H1 (cell line): ENCODE data around the gene FABP6. TPM values are rescaled to one million over a fixed set of nuclear protein-coding genes. Genes with fewer than 3 reads are reported as not detected.
A peak's percentile ranks its signal among the peaks of the same experiment; 100 is the strongest.

Experiments
- CTCF ChIA-PET: fragments of 300-600 bp; sonication (Branson Sonifier 250); formaldehyde crosslinking; loops from one replicate; lab custom pipeline; 2021; ENCODE audit not compliant: partially characterized antibody; lab: Charles Lee
- POLR2A ChIA-PET: fragments of 300-600 bp; sonication (Branson Sonifier 250); formaldehyde crosslinking; loops from one replicate; lab custom pipeline; 2021; ENCODE audit warnings: inconsistent platforms; ENCODE audit not compliant: partially characterized antibody; lab: Charles Lee
- DNase-seq, 2 experiments: peaks; one replicate each; pipeline versions ENCODE4 v3.0.0 to v3.0.0-alpha.2; 2010 to 2022; ENCODE audit warnings: low spot score in 2 of 2, low read depth in 1 of 2, mixed read lengths in 1 of 2
- FAIRE-seq: peaks from 2 replicates; lab custom pipeline; 2011; peaks lifted over from hg19 to GRCh38; lab: Jason Lieb, UNC
- H2AFZ ChIP-seq: 2 replicates; pipeline ENCODE4 v1.8.1; 2012; ENCODE audit warnings: low read length, inconsistent platforms
- H2AK5ac ChIP-seq: 2 replicates; pipeline ENCODE4 v1.6.1; 2013; ENCODE audit warnings: low read depth, low read length
- H2BK120ac ChIP-seq: replicated peaks from 2 replicates; pipeline ENCODE3; 2013; ENCODE audit warnings: low read depth, low read length, inconsistent platforms
- H2BK12ac ChIP-seq: 2 replicates; pipeline ENCODE4 v1.6.1; 2013; ENCODE audit warnings: low read depth, low read length
- H2BK15ac ChIP-seq: 2 replicates; pipeline ENCODE4 v1.6.1; 2013; ENCODE audit warnings: low read length
- H2BK20ac ChIP-seq: 2 replicates; pipeline ENCODE4 v1.6.1; 2013; ENCODE audit warnings: low read length
- H2BK5ac ChIP-seq: 2 replicates; pipeline ENCODE4 v1.6.1; 2013; ENCODE audit warnings: low read depth, low read length
- H3K14ac ChIP-seq: 2 replicates; pipeline ENCODE4 v1.6.1; 2013; ENCODE audit warnings: inconsistent platforms; ENCODE audit not compliant: insufficient read length
- H3K18ac ChIP-seq: 2 replicates; pipeline ENCODE4 v1.6.1; 2013; ENCODE audit warnings: low read length; ENCODE audit errors: extremely low read depth
- H3K23ac ChIP-seq: 2 replicates; pipeline ENCODE4 v1.6.1; 2013; ENCODE audit warnings: inconsistent platforms; ENCODE audit not compliant: insufficient read length
- H3K23me2 ChIP-seq: 2 replicates; pipeline ENCODE4 v1.6.1; 2013; ENCODE audit warnings: low read depth, low read length
- H3K27ac ChIP-seq: 2 replicates; pipeline ENCODE4 v1.6.1; 2011; ENCODE audit warnings: low read depth, low read length, inconsistent platforms
- H3K27me3 ChIP-seq, 4 experiments: replicated peaks in 1 of 4; 1 replicate in 1 of 4; 2 replicates in 3 of 4; pipeline versions ENCODE4 v1.6.1 to v1.8.1; 2011 to 2013; ENCODE audit warnings: low read length in 3 of 4, mild to moderate bottlenecking in 3 of 4, inconsistent platforms in 2 of 4, mixed read lengths in 2 of 4, moderate library complexity in 1 of 4; ENCODE audit not compliant: control insufficient read depth in 3 of 4, insufficient read depth in 3 of 4; ENCODE audit errors: extremely low read depth in 1 of 4
- H3K36me3 ChIP-seq, 4 experiments: 2 replicates each; pipeline versions ENCODE4 v1.6.1 to v1.8.1; 2011 to 2013; ENCODE audit warnings: mild to moderate bottlenecking in 4 of 4, low read length in 3 of 4, moderate library complexity in 2 of 4, control low read depth in 1 of 4, inconsistent platforms in 1 of 4; ENCODE audit not compliant: insufficient read depth in 4 of 4, control insufficient read depth in 2 of 4
- H3K4ac ChIP-seq: replicated peaks from 2 replicates; pipeline ENCODE3; 2013; ENCODE audit warnings: low read length, low read depth, mixed read lengths, inconsistent platforms; ENCODE audit not compliant: insufficient read length
- H3K4me1 ChIP-seq, 4 experiments: replicated peaks in 1 of 4; 1 replicate in 1 of 4; 2 replicates in 3 of 4; pipeline versions ENCODE4 v1.6.1 to v1.8.1; 2011 to 2013; ENCODE audit warnings: low read length in 3 of 4, inconsistent platforms in 2 of 4, mixed read lengths in 1 of 4; ENCODE audit not compliant: insufficient read depth in 4 of 4, control insufficient read depth in 3 of 4
- H3K4me2 ChIP-seq, 2 experiments: 2 replicates each; pipeline versions ENCODE4 v1.6.1 to v1.8.1; 2011 to 2013; ENCODE audit warnings: low read depth in 2 of 2, low read length in 2 of 2, control low read depth in 1 of 2, inconsistent platforms in 1 of 2, mild to moderate bottlenecking in 1 of 2; ENCODE audit not compliant: insufficient read depth in 1 of 2
- H3K4me3 ChIP-seq, 4 experiments: fragments of 200-600, 300-600 bp in 1 of 4; sonication (generic), shearing (Covaris generic), sonication (Bioruptor Twin) in 1 of 4; 2 replicates each; pipeline versions ENCODE4 v1.5.1 to v1.8.1; 2011 to 2016; ENCODE audit warnings: low read length in 4 of 4, low read depth in 3 of 4, control low read depth in 2 of 4, inconsistent platforms in 2 of 4, mild to moderate bottlenecking in 2 of 4, mixed read lengths in 1 of 4, moderate library complexity in 1 of 4; ENCODE audit not compliant: insufficient read depth in 2 of 4; ENCODE audit errors: extremely low read depth in 1 of 4
- H3K56ac ChIP-seq: replicated peaks from 2 replicates; pipeline ENCODE3; 2013; ENCODE audit warnings: low read depth, mild to moderate bottlenecking, mixed read lengths, low read length, inconsistent platforms; ENCODE audit not compliant: insufficient read length
- H3K79me1 ChIP-seq: 2 replicates; pipeline ENCODE4 v1.6.1; 2013; ENCODE audit warnings: low read depth, low read length, control low read depth
- H3K79me2 ChIP-seq, 2 experiments: 2 replicates each; pipeline versions ENCODE4 v1.6.1 to v1.8.1; 2012 to 2013; ENCODE audit warnings: low read length in 2 of 2, mild to moderate bottlenecking in 2 of 2, inconsistent platforms in 1 of 2; ENCODE audit not compliant: insufficient read depth in 2 of 2, control insufficient read depth in 1 of 2
- H3K9ac ChIP-seq, 4 experiments: replicated peaks in 1 of 4; 1 replicate in 1 of 4; 2 replicates in 3 of 4; pipeline versions ENCODE4 v1.6.1 to v1.8.1; 2011 to 2013; ENCODE audit warnings: low read depth in 3 of 4, low read length in 3 of 4, control low read depth in 2 of 4, mild to moderate bottlenecking in 2 of 4, moderate library complexity in 2 of 4, inconsistent platforms in 1 of 4; ENCODE audit errors: extremely low read depth in 1 of 4
- H3K9me3 ChIP-seq, 2 experiments: 2 replicates each; pipeline versions ENCODE4 v1.6.1 to v1.8.1; 2012 to 2013; ENCODE audit warnings: mild to moderate bottlenecking in 2 of 2, moderate library complexity in 2 of 2, control low read depth in 1 of 2, inconsistent platforms in 1 of 2, low read depth in 1 of 2, low read length in 1 of 2, mixed read lengths in 1 of 2; ENCODE audit not compliant: insufficient read depth in 2 of 2
- H4K20me1 ChIP-seq, 2 experiments: replicated peaks in 1 of 2; 2 replicates each; pipeline versions ENCODE3 to v1.8.1; 2011 to 2013; ENCODE audit warnings: inconsistent platforms in 2 of 2, low read length in 2 of 2, mild to moderate bottlenecking in 1 of 2; ENCODE audit not compliant: insufficient read depth in 2 of 2, control insufficient read depth in 1 of 2
- H4K5ac ChIP-seq: 2 replicates; pipeline ENCODE4 v1.6.1; 2013; ENCODE audit warnings: low read length, low read depth, mixed read lengths, inconsistent platforms; ENCODE audit not compliant: insufficient read length
- H4K8ac ChIP-seq: 2 replicates; pipeline ENCODE4 v1.8.0; 2013; ENCODE audit warnings: mild to moderate bottlenecking, moderate library complexity, low read length, inconsistent platforms; ENCODE audit not compliant: insufficient read depth; ENCODE audit errors: extremely low read depth
- H4K91ac ChIP-seq: replicated peaks from 2 replicates; pipeline ENCODE3; 2013; ENCODE audit warnings: low read length, mixed read lengths, inconsistent platforms; ENCODE audit not compliant: insufficient read length
- GABPA ChIP-seq: IDR thresholded peaks from 2 replicates; pipeline ENCODE4 v1.6.1; 2011; ENCODE audit warnings: mild to moderate bottlenecking, low read length, moderate library complexity, borderline replicate concordance; ENCODE audit not compliant: insufficient read depth
- GTF2F1 ChIP-seq: IDR thresholded peaks from 2 replicates; pipeline ENCODE4 v1.6.1; 2012; ENCODE audit warnings: low read depth, low read length, improper control_type of control experiment, borderline replicate concordance
- PHF8 ChIP-seq: fragments of 200-600 bp; sonication (generic); conservative IDR thresholded peaks from 2 replicates; pipeline ENCODE4 v1.7.1; 2012; ENCODE audit warnings: low read depth, mild to moderate bottlenecking, inconsistent platforms, low read length, moderate library complexity
- POLR2AphosphoS5 ChIP-seq: IDR thresholded peaks from 2 replicates; pipeline ENCODE4 v1.6.1; 2011; ENCODE audit warnings: low read depth, low read length
- SIRT6 ChIP-seq: IDR thresholded peaks from one replicate; pipeline ENCODE4 v1.7.1; 2012; ENCODE audit warnings: low read length, inconsistent platforms
- WGBS, 2 experiments: shearing (Covaris generic) in 1 of 2; methylation state at CpG; one replicate each; pipeline versions ENCODE4 v1.1.6 to v1.1.7; 2013 to 2015; ENCODE audit warnings: low lambda C conversion rate in 2 of 2, mixed read lengths in 2 of 2, inconsistent platforms in 1 of 2, low coverage in 1 of 2, missing lambda C conversion rate in 1 of 2; ENCODE audit not compliant: insufficient replicate concordance in 2 of 2, insufficient coverage in 1 of 2, insufficient read length in 1 of 2; ENCODE audit errors: extremely low coverage in 1 of 2, missing lambda C conversion rate in 1 of 2; 5-methylcytosine and 5-hydroxymethylcytosine counted together
- polyA plus RNA-seq, 7 experiments: library from polyadenylated mRNA; depleted of rRNA in 3 of 7; stranded (reverse) in 5 of 7; unstranded in 2 of 7; fragments of >200 nt in 5 of 7; fragments of 200-250 nt in 2 of 7; gene quantifications; 1 replicate in 5 of 7; 2 replicates in 1 of 7; 4 replicates in 1 of 7; pipeline versions ENCODE4 v1.2.1 to v1.2.3, GENCODE V29; 2011 to 2013; ENCODE audit warnings: missing spikeins in 2 of 7, mixed read lengths in 2 of 7
- total RNA-seq: library from RNA; stranded (reverse); fragmentation: NEBNext Ultra II Directional; extraction: Animal tissue kit (Norgen Biotek cat#: 25700); gene quantifications from 2 replicates; pipeline ENCODE4 v1.2.1, GENCODE V29; 2021

FABP6 gene
- total and polyA plus RNA-seq, 2 of the 8 experiments (the other 6 are each of a cell fraction or from before 2014, with no cell fraction given), result 4.8 to 6.1 TPM

DNA sequence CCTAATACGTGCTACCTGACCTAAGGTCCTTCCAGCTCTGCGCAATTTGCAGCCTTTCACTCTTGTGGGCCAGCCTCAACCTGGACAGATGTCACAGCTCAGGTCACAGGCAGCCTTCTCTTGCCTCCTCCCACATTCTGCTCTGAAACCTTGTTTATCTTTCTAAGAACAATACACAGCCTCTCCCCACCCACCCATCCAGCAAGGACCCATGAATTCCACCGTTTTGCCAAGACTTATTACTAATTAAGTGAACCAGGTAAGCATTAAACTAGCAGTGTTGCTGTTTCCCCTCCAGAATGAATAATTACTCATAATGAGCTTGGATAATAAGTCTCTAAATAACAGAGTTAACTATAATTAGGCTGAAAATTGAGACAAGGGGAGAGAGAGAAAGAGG lies 11.0 kb downstream of the FABP6 start:
- 31% methylated on average over 3 of the region's 3 CpGs; no CpG with 5 or more reads in 1 of the 2 experiments for WGBS, 2 experiments
- no peak overlapping the region for H2BK120ac ChIP-seq
- H2BK15ac ChIP-seq, result no peak overlapping the region
- no peak overlapping the region for H4K8ac ChIP-seq
- H3K27me3 ChIP-seq, result no peaks in the 10 kb centered on the region
- H3K14ac ChIP-seq, result no peak overlapping the region
- H2BK20ac ChIP-seq, result no peak overlapping the region
- no peak for DNase-seq
- TF ChIP-seq SIRT6 (no peak), GTF2F1 (no peak), PHF8 (no peak), POLR2AphosphoS5 (peak; percentile 45; the same call in 1 of the 2 replicates), GABPA (no peak)
- TF ChIP-seq, all 59 proteins: peak for 1
- no peak overlapping the region for H3K18ac ChIP-seq
- ChIA-PET CTCF (interaction anchor here (0.7 to 29.3 kb wide), 5 partner anchors 8 to 106 kb away, joined by 4 to 362 read pairs (median 6); no protein-coding TSS in a partner anchor), POLR2A (interaction anchor here (0.6 to 1.6 kb wide), 4 partner anchors 13 to 105 kb away, joined by 3 to 4 read pairs (median 3); no protein-coding TSS in a partner anchor)
- no peak for FAIRE-seq
- no peak overlapping the region for H3K4me2 ChIP-seq
- H2BK5ac ChIP-seq, result no peak overlapping the region
- no peak overlapping the region for H3K56ac ChIP-seq
- no peak overlapping the region for H3K23ac ChIP-seq
- no peak overlapping the region for H4K91ac ChIP-seq
- H3K36me3 ChIP-seq, result no peaks in the 10 kb centered on the region
- H3K23me2 ChIP-seq, result no peaks in the 10 kb centered on the region; the same call in 1 of the 2 replicates
- no peak overlapping the region for H2AK5ac ChIP-seq
- no peak overlapping the region for H3K27ac ChIP-seq
- no peak overlapping the region for H3K4ac ChIP-seq
- H3K4me3 ChIP-seq, result no peak overlapping the region
- H2BK12ac ChIP-seq, result no peak overlapping the region
- H2AFZ ChIP-seq, result no peak overlapping the region
- H3K9me3 ChIP-seq, result no peaks in the 10 kb centered on the region
- no peaks in the 10 kb centered on the region for H4K20me1 ChIP-seq
- H3K79me1 ChIP-seq, result no peaks in the 10 kb centered on the region
- peaks cover 9 to 24% (median 13%) of the 10 kb centered on the region in 4 experiments for H3K4me1 ChIP-seq
- no peaks in the 10 kb centered on the region for H3K79me2 ChIP-seq
- H4K5ac ChIP-seq, result no peak overlapping the region
- H3K9ac ChIP-seq, result no peak overlapping the region
